OCI-LY3 (cell line): ENCODE results near the gene TBC1D25.

Experiments used
- H2AFZ ChIP-seq: fragments of 200-600, 300-600 bp; shearing (Covaris generic); 2 replicates; pipeline ENCODE4 v1.6.0; 2014; ENCODE audit warnings: antibody characterized with exemption, low read depth, low read length
- H3K27ac ChIP-seq: fragments of 200-600, 300-600 bp; sonication (generic); 2 replicates; pipeline ENCODE4 v1.5.1; 2014; ENCODE audit warnings: mild to moderate bottlenecking, low read length, moderate library complexity, mixed read lengths
- H3K27me3 ChIP-seq: fragments of 200-600, 300-600 bp; sonication (generic); 2 replicates; pipeline ENCODE4 v1.6.1; 2014; ENCODE audit warnings: low read depth, low read length, mixed read lengths
- H3K36me3 ChIP-seq: fragments of 200-600, 300-600 bp; sonication (generic); replicated peaks from 2 replicates; pipeline ENCODE3; 2014; ENCODE audit warnings: low read depth, low read length, mixed read lengths
- H3K4me1 ChIP-seq: fragments of 300-600, 200-600 bp; sonication (generic); 2 replicates; pipeline ENCODE4 v1.6.1; 2014; ENCODE audit warnings: low read length, mixed read lengths
- H3K4me2 ChIP-seq: fragments of 200-600, 300-600 bp; sonication (generic); 2 replicates; pipeline ENCODE4 v1.6.1; 2014; ENCODE audit warnings: low read length, mixed read lengths
- H3K4me3 ChIP-seq: fragments of 300-600, 200-600 bp; sonication (generic); 2 replicates; pipeline ENCODE4 v1.5.1; 2014; ENCODE audit warnings: antibody characterized with exemption, mild to moderate bottlenecking, low read length, moderate library complexity
- H3K79me2 ChIP-seq: fragments of 300-600, 200-600 bp; shearing (Covaris generic); 2 replicates; pipeline ENCODE4 v1.6.1; 2014; ENCODE audit warnings: mild to moderate bottlenecking, low read length, mixed read lengths
- H3K9ac ChIP-seq: fragments of 300-600, 200-600 bp; shearing (Covaris generic); 2 replicates; pipeline ENCODE4 v1.6.0; 2014; ENCODE audit warnings: mild to moderate bottlenecking, low read length, moderate library complexity
- H3K9me3 ChIP-seq: fragments of 200-600, 300-600 bp; shearing (Covaris generic); 2 replicates; pipeline ENCODE4 v1.6.1; 2014; ENCODE audit warnings: low read length, mixed read lengths; ENCODE audit not compliant: insufficient read depth
- H4K20me1 ChIP-seq: fragments of 200-600, 300-600 bp; sonication (generic); 2 replicates; pipeline ENCODE4 v1.6.1; 2016; ENCODE audit warnings: low read length, mixed read lengths; ENCODE audit not compliant: insufficient read depth
- CTCF ChIP-seq: fragments of 200-600, 300-600 bp; sonication (generic); IDR thresholded peaks from 2 replicates; pipeline ENCODE4 v1.5.1; 2014; ENCODE audit warnings: antibody characterized with exemption, low read length, low read depth
- EZH2phosphoT487 ChIP-seq: fragments of 200-600 bp; shearing (Covaris generic); IDR thresholded peaks from 2 replicates; pipeline ENCODE4 v1.6.1; 2018; ENCODE audit warnings: antibody characterized with exemption, mixed run types, low read depth

Gene TBC1D25

GRCh38 chrX:48589482-48590162 lies 50.1 kb downstream of the TBC1D25 start:
- H4K20me1 ChIP-seq = no peaks in the 10 kb centered on the region
- no peaks in the 10 kb centered on the region for H3K36me3 ChIP-seq
- H3K4me3 ChIP-seq = no peak overlapping the region
- H2AFZ ChIP-seq = no peak overlapping the region
- H3K27ac ChIP-seq = no peak overlapping the region
- H3K4me2 ChIP-seq = no peak overlapping the region
- H3K4me1 ChIP-seq = peaks cover 7% of the 10 kb centered on the region; the same call in 1 of the 2 replicates
- TF ChIP-seq EZH2phosphoT487 = no peak
- H3K27me3 ChIP-seq = no peaks in the 10 kb centered on the region
- H3K9ac ChIP-seq = no peak overlapping the region
- no peaks in the 10 kb centered on the region for H3K79me2 ChIP-seq
- no peaks in the 10 kb centered on the region for H3K9me3 ChIP-seq

- Histone ChIP-seq H3K4me3 (no peak overlapping the region), H3K27me3 (no peaks in the 10 kb centered on the region), H3K79me2 (no peaks in the 10 kb centered on the region), H3K36me3 (no peaks in the 10 kb centered on the region), H3K4me1 (peaks cover 7% of the 10 kb centered on the region; the same call in 1 of the 2 replicates), H2AFZ (no peak overlapping the region), H3K9me3 (no peaks in the 10 kb centered on the region), H3K27ac (no peak overlapping the region), H3K9ac (no peak overlapping the region), H4K20me1 (no peaks in the 10 kb centered on the region), H3K4me2 (no peak overlapping the region)
- TF ChIP-seq EZH2phosphoT487 (no peak), CTCF (no peak)
These were observed 50.9 kb downstream of the TBC1D25 start for GRCh38 chrX:48590203-48591103.

- TF ChIP-seq EZH2phosphoT487 = no peak
- TF ChIP-seq CTCF = no peak
- no peak overlapping the region for H3K27ac ChIP-seq
- peaks cover 7% of the 10 kb centered on the region; the same call in 1 of the 2 replicates for H3K4me1 ChIP-seq
- H3K36me3 ChIP-seq = no peaks in the 10 kb centered on the region
- H2AFZ ChIP-seq = no peak overlapping the region
- no peak overlapping the region for H3K4me2 ChIP-seq
- no peaks in the 10 kb centered on the region for H3K79me2 ChIP-seq
- no peaks in the 10 kb centered on the region for H4K20me1 ChIP-seq
- H3K9me3 ChIP-seq = no peaks in the 10 kb centered on the region
- H3K4me3 ChIP-seq = no peak overlapping the region
- H3K9ac ChIP-seq = no peak overlapping the region
- H3K27me3 ChIP-seq = no peaks in the 10 kb centered on the region
These were observed 51.8 kb downstream of the TBC1D25 start for GRCh38 chrX:48591255-48591791.

GRCh38 chrX:48592971-48593370 lies 53.5 kb downstream of the TBC1D25 start:
- Histone ChIP-seq H3K4me2 (no peak overlapping the region), H3K79me2 (no peaks in the 10 kb centered on the region), H3K27ac (no peak overlapping the region), H3K36me3 (no peaks in the 10 kb centered on the region), H4K20me1 (no peaks in the 10 kb centered on the region), H3K4me1 (peaks cover 7% of the 10 kb centered on the region; the same call in 1 of the 2 replicates), H2AFZ (no peak overlapping the region), H3K27me3 (no peaks in the 10 kb centered on the region), H3K9ac (no peak overlapping the region), H3K4me3 (no peak overlapping the region), H3K9me3 (no peaks in the 10 kb centered on the region)
- TF ChIP-seq CTCF (no peak), EZH2phosphoT487 (no peak)
